IMR-90 (cell line): ENCODE data around the gene VWA8. TPM values are rescaled to one million over a fixed set of nuclear protein-coding genes. Genes with fewer than 3 reads are reported as not detected.
A peak's percentile ranks its signal among the peaks of the same experiment; 100 is the strongest.

Source experiments
- ATAC-seq: fragments of 200-7000 bp; cut with Tn5 transposase; 2 replicates; pipeline ENCODE4 v1.9.1; 2020; ENCODE audit warnings: low read depth, mild to moderate bottlenecking, moderate library complexity
- BruUV-seq: library from RNA; stranded (reverse); fragments of 400-500 nt; replicated peaks from 2 replicates; lab custom pipeline; 2021; lab: Mats Ljungman, UMichigan
- CTCF ChIA-PET: fragments of 300-600 bp; formaldehyde crosslinking; extraction: SDS; loops from one replicate; lab custom pipeline; 2021; ENCODE audit warnings: antibody characterized with exemption; lab: Yijun Ruan, JAX
- POLR2A ChIA-PET: fragments of 300-600 bp; sonication (Branson Sonifier 250); formaldehyde crosslinking; loops from one replicate; lab custom pipeline; 2022; ENCODE audit warnings: antibody characterized with exemption; ENCODE audit not compliant: unreplicated experiment; lab: Charles Lee
- DNase-seq: peaks from one replicate; pipeline ENCODE4 v3.0.0; 2013
- H2AFZ ChIP-seq: replicated peaks from 2 replicates; pipeline ENCODE3; 2013; ENCODE audit warnings: low read length, mild to moderate bottlenecking; ENCODE audit not compliant: poor library complexity
- H2AK5ac ChIP-seq: 2 replicates; pipeline ENCODE4 v1.6.1; 2013; ENCODE audit warnings: low read depth, low read length, inconsistent platforms
- H2AK9ac ChIP-seq: replicated peaks from 2 replicates; pipeline ENCODE3; 2013; ENCODE audit warnings: mild to moderate bottlenecking, low read depth, low read length, moderate library complexity; ENCODE audit not compliant: poor library complexity
- H2BK120ac ChIP-seq: 2 replicates; pipeline ENCODE4 v1.6.1; 2013; ENCODE audit warnings: low read depth, low read length, inconsistent platforms
- H2BK15ac ChIP-seq: 3 replicates; pipeline ENCODE4 v1.6.1; 2013; ENCODE audit warnings: low read depth, low read length, inconsistent platforms
- H2BK20ac ChIP-seq: 2 replicates; pipeline ENCODE4 v1.6.1; 2013; ENCODE audit warnings: low read depth, mild to moderate bottlenecking, inconsistent platforms, low read length, moderate library complexity
- H2BK5ac ChIP-seq: 2 replicates; pipeline ENCODE4 v1.6.1; 2013; ENCODE audit warnings: mild to moderate bottlenecking, low read depth, low read length, inconsistent platforms; ENCODE audit not compliant: poor library complexity, severe bottlenecking
- H3K14ac ChIP-seq: replicated peaks from 2 replicates; pipeline ENCODE4 v1.6.1; 2013; ENCODE audit warnings: low read depth, low read length, inconsistent platforms
- H3K18ac ChIP-seq: 2 replicates; pipeline ENCODE4 v1.6.1; 2013; ENCODE audit warnings: low read depth, low read length, control low read depth
- H3K23ac ChIP-seq: 2 replicates; pipeline ENCODE4 v1.6.1; 2013; ENCODE audit warnings: low read depth, low read length, inconsistent platforms
- H3K27ac ChIP-seq: 2 replicates; pipeline ENCODE4 v1.5.1; 2013; ENCODE audit warnings: mild to moderate bottlenecking, control low read depth, low read length; ENCODE audit not compliant: insufficient read depth
- H3K27me3 ChIP-seq: 2 replicates; pipeline ENCODE4 v1.6.1; 2013; ENCODE audit warnings: low read length; ENCODE audit not compliant: control insufficient read depth, insufficient read depth
- H3K36me3 ChIP-seq: 2 replicates; pipeline ENCODE4 v1.6.1; 2013; ENCODE audit warnings: low read length, mixed read lengths; ENCODE audit not compliant: control insufficient read depth, insufficient read depth
- H3K4ac ChIP-seq: 2 replicates; pipeline ENCODE4 v1.6.1; 2013; ENCODE audit warnings: low read depth, low read length, inconsistent platforms
- H3K4me1 ChIP-seq: 2 replicates; pipeline ENCODE4 v1.6.1; 2013; ENCODE audit warnings: low read length, mixed read lengths; ENCODE audit not compliant: control insufficient read depth, insufficient read depth
- H3K4me2 ChIP-seq: 2 replicates; pipeline ENCODE4 v1.6.1; 2013; ENCODE audit warnings: low read depth, mild to moderate bottlenecking, control low read depth, low read length, moderate library complexity
- H3K4me3 ChIP-seq: 2 replicates; pipeline ENCODE4 v1.5.1; 2013; ENCODE audit warnings: low read depth, mild to moderate bottlenecking, control low read depth, low read length, moderate library complexity; ENCODE audit not compliant: insufficient read depth
- H3K56ac ChIP-seq: 2 replicates; pipeline ENCODE4 v1.6.1; 2013; ENCODE audit warnings: low read length, inconsistent platforms; ENCODE audit not compliant: insufficient read depth; ENCODE audit errors: extremely low read depth
- H3K79me1 ChIP-seq, 2 experiments: 2 replicates each; pipeline ENCODE4 v1.6.1; 2013; ENCODE audit warnings: low read length in 2 of 2, inconsistent platforms in 1 of 2, low read depth in 1 of 2
- H3K9ac ChIP-seq: 2 replicates; pipeline ENCODE4 v1.6.1; 2013; ENCODE audit warnings: low read depth, low read length, control low read depth
- H3K9me1 ChIP-seq: 2 replicates; pipeline ENCODE4 v1.6.1; 2013; ENCODE audit warnings: low read length, inconsistent platforms; ENCODE audit not compliant: insufficient read depth
- H3K9me3 ChIP-seq: 2 replicates; pipeline ENCODE4 v1.6.1; 2013; ENCODE audit warnings: low read length; ENCODE audit not compliant: control insufficient read depth, insufficient read depth
- H4K20me1 ChIP-seq: 2 replicates; pipeline ENCODE4 v1.6.1; 2013; ENCODE audit warnings: low read length, inconsistent platforms; ENCODE audit not compliant: insufficient read depth
- H4K5ac ChIP-seq: 2 replicates; pipeline ENCODE4 v1.6.1; 2013; ENCODE audit warnings: mild to moderate bottlenecking, low read depth, low read length, control low read depth
- H4K8ac ChIP-seq, 2 experiments: 2 replicates each; pipeline ENCODE4 v1.6.1; 2013; ENCODE audit warnings: low read depth in 2 of 2, low read length in 2 of 2, control low read depth in 1 of 2, inconsistent platforms in 1 of 2
- H4K91ac ChIP-seq: 2 replicates; pipeline ENCODE4 v1.6.1; 2013; ENCODE audit warnings: low read depth, low read length, inconsistent platforms; ENCODE audit not compliant: insufficient read depth
- CEBPB ChIP-seq: IDR thresholded peaks from 2 replicates; pipeline ENCODE4 v1.6.1; 2012; ENCODE audit warnings: low read depth, low read length, improper control_type of control experiment
- NFE2L2 ChIP-seq: fragments of 150-350 bp; IDR thresholded peaks from 2 replicates; pipeline ENCODE4 v1.6.1; 2016; ENCODE audit warnings: low read depth, mild to moderate bottlenecking, low read length
- RAD21 ChIP-seq: IDR thresholded peaks from 2 replicates; pipeline ENCODE4 v1.6.1; 2012; ENCODE audit warnings: low read length, improper control_type of control experiment
- USF2 ChIP-seq: fragments of 150-350 bp; IDR thresholded peaks from 2 replicates; pipeline ENCODE4 v1.6.1; 2017; ENCODE audit warnings: mild to moderate bottlenecking, antibody characterized with exemption, low read length, low read depth
- WGBS, 2 experiments: methylation state at CpG; one replicate each; pipeline versions ENCODE4 v1.1.5 to v1.1.7; 2013; ENCODE audit warnings: missing lambda C conversion rate in 2 of 2; ENCODE audit not compliant: insufficient read length in 1 of 2; ENCODE audit errors: extremely low coverage in 2 of 2; 5-methylcytosine and 5-hydroxymethylcytosine counted together
- dilution Hi-C: fragments of 300-500 bp; cut with HindIII; formaldehyde crosslinking; loops from one replicate; pipeline ENCODE4 v1.14.3; 2018; ENCODE audit warnings: low sequenced_read_pairs; ENCODE audit not compliant: unreplicated experiment
- in situ Hi-C: fragments of 300-500 bp; cut with MboI; formaldehyde crosslinking; loops from 3 replicates; pipeline ENCODE4 v1.14.3; 2019; ENCODE audit warnings: low sequenced_read_pairs, inconsistent platforms, mixed read lengths
- intact Hi-C: fragments of 100-400 bp; cut with micrococcal nuclease; formaldehyde crosslinking; loops from 2 replicates; pipeline ENCODE4 v1.10.0; 2022
- polyA plus RNA-seq, 3 experiments: library from polyadenylated mRNA; depleted of rRNA; stranded (reverse); fragments of >200 nt; gene quantifications; 2 replicates each; pipeline ENCODE4 v1.2.3, GENCODE V29; 2012; ENCODE audit warnings: low replicate concordance in 1 of 3
- total RNA-seq: library from RNA; depleted of rRNA; stranded (reverse); fragments of >200 nt; gene quantifications from 2 replicates; pipeline ENCODE4 v1.2.3, GENCODE V29; 2012

Gene VWA8
- total and polyA plus RNA-seq, 2 of the 4 experiments (the other 2 are of a cell fraction): 5.9 to 18.3 TPM

- H3K18ac ChIP-seq: peak overlapping the region; percentile 55
- ATAC-seq: no peak
- peak overlapping the region; percentile 95 for H2BK15ac ChIP-seq
- dilution Hi-C loops (no loop called here), intact Hi-C loops (loop anchor here (1.0 kb wide), 1 partner anchor 30 kb away; no protein-coding TSS in a partner anchor), in situ Hi-C loops (no loop called here)
- ChIA-PET POLR2A (no interaction called here), CTCF (interaction anchor here (0.6 to 1.3 kb wide), 3 partner anchors 108 to 540 kb away, joined by 3 read pairs; no protein-coding TSS in a partner anchor)
- H2BK5ac ChIP-seq: peak overlapping the region; percentile 97
- peak overlapping the region; percentile 93 for H3K23ac ChIP-seq
- H2AK9ac ChIP-seq: peak overlapping the region; percentile 66
- H2BK120ac ChIP-seq: peak overlapping the region; percentile 98
- H3K4me3 ChIP-seq: no peak overlapping the region
- no peak overlapping the region for H3K56ac ChIP-seq
- H3K27ac ChIP-seq: peak overlapping the region; percentile 89
- H3K4me1 ChIP-seq: peaks cover 27% of the 10 kb centered on the region
- H3K79me1 ChIP-seq: peaks cover 0 to 21% of the 10 kb centered on the region in 2 experiments; a peak in 2 of 4 replicates
- peak overlapping the region; percentile 67 for H4K5ac ChIP-seq
- H3K27me3 ChIP-seq: no peaks in the 10 kb centered on the region
- H3K4ac ChIP-seq: peak overlapping the region; percentile 98
- peak; percentile 54 for DNase-seq
- no peak overlapping the region for H3K4me2 ChIP-seq
- H4K20me1 ChIP-seq: no peaks in the 10 kb centered on the region
- peak overlapping the region; percentile 96 for H2BK20ac ChIP-seq
- peak; percentile 47; the same call in 1 of the 2 replicates for TF ChIP-seq NFE2L2
- no peak for TF ChIP-seq RAD21
- no peak for TF ChIP-seq USF2
- TF ChIP-seq CEBPB: peak; percentile 16; the same call in 1 of the 2 replicates
- peak overlapping the region; percentile 19 for H2AFZ ChIP-seq
- H3K9me3 ChIP-seq: no peaks in the 10 kb centered on the region
- H4K91ac ChIP-seq: peak overlapping the region; percentile 92
- peak overlapping the region; percentile 98 for H2AK5ac ChIP-seq
- H4K8ac ChIP-seq: peak overlapping the region; percentile 29 to 94
- H3K9ac ChIP-seq: no peak overlapping the region
- BruUV-seq: no TSS peak
- peak overlapping the region; percentile 89 for H3K14ac ChIP-seq
- WGBS, 2 experiments: 100% methylated on average over 1 of the region's 7 CpGs; no CpG with 5 or more reads in 1 of the 2 experiments
- 0 out of 2 replicates have a peak, but pooled peaks cover 2% of the 10 kb centered on the region for H3K36me3 ChIP-seq
- peaks cover 28% of the 10 kb centered on the region for H3K9me1 ChIP-seq
Measured at GRCh38 chr13:41614671-41615527, 346.0 kb downstream of the VWA8 start.
